ENCODE measurements around the gene GINM1. TPM values are rescaled to one million over a fixed set of nuclear protein-coding genes. Genes with fewer than 3 reads are reported as not detected.

Gene GINM1
- total and polyA plus RNA-seq, 9 of the 15 experiments (the other 6 are each of a cell fraction or from before 2014, with no cell fraction given), result 5.0 to 19.3 (median 14.2) TPM

- TF ChIP-seq CHD7 (IDR thresholded peaks at IDR 0.05; ENCODE audit: low read depth, low read length) (no peak), ZNF785 (CRISPR knock-in tag; IDR thresholded peaks at IDR 0.05) (no peak), MEF2D (tag; conservative IDR thresholded peaks at IDR 0.05; ENCODE audit: low read depth) (no peak), SP1 (CRISPR knock-in tag; IDR thresholded peaks at IDR 0.05) (peak; percentile 54; the same call in 1 of the 2 replicates), MEF2A (IDR thresholded peaks at IDR 0.05; ENCODE audit: control insufficient read depth, low read depth, low read length) (no peak), SP2 (IDR thresholded peaks at IDR 0.05; ENCODE audit: extremely low read depth, low read depth, low read length, poor library complexity, severe bottlenecking) (no peak), CEBPB (tag; IDR thresholded peaks at IDR 0.05) (no peak), ZNF444 (CRISPR knock-in tag; IDR thresholded peaks at IDR 0.05) (no peak), DLX4 (CRISPR knock-in tag; IDR thresholded peaks at IDR 0.05) (no peak), NONO (IDR thresholded peaks at IDR 0.05; ENCODE audit: low read depth in 2 of 2, low read length in 1 of 2) (peak in 1 of 2 experiments; percentile 91; a peak in 2 of 4 replicates), PRMT5 (CRISPR knock-in tag; IDR thresholded peaks at IDR 0.05) (no peak), RBM25 (IDR thresholded peaks at IDR 0.05; ENCODE audit: low read depth, low read length, severe bottlenecking) (no peak), FOXJ2 (tag; IDR thresholded peaks at IDR 0.05) (no peak), ZNF354B (CRISPR knock-in tag; IDR thresholded peaks at IDR 0.05) (no peak), HMG20B (CRISPR knock-in tag; IDR thresholded peaks at IDR 0.05) (no peak), LARP7 (IDR thresholded peaks at IDR 0.05) (no peak), ZZZ3 (IDR thresholded peaks at IDR 0.05) (no peak), FUS (optimal IDR thresholded peaks at IDR 0.05; ENCODE audit: low read depth, low read length) (peak; percentile 31)
These were observed 427 bp downstream of the GINM1 start (continued) for GRCh38 chr6:149566410-149567193.

All from K562 (cell line).